Panc1 (cell line): ENCODE measurements around the gene SMAP1. TPM values are rescaled to one million over a fixed set of nuclear protein-coding genes. Genes with fewer than 3 reads are reported as not detected.

ENCODE experiments used
- ATAC-seq: fragments of 200-7000 bp; cut with Tn5 transposase; 2 replicates; pipeline ENCODE4 v1.9.1; 2020; ENCODE audit warnings: mild to moderate bottlenecking, moderate library complexity
- BruUV-seq: library from RNA; stranded (reverse); fragments of 400-500 nt; replicated peaks from 2 replicates; lab custom pipeline; 2021; lab: Mats Ljungman, UMichigan
- CTCF ChIA-PET: fragments of 300-600 bp; sonication (Branson Sonifier 250); formaldehyde crosslinking; loops from one replicate; lab custom pipeline; 2022; ENCODE audit warnings: antibody characterized with exemption; lab: Charles Lee
- POLR2A ChIA-PET: fragments of 300-600 bp; sonication (Branson Sonifier 250); formaldehyde crosslinking; loops from one replicate; lab custom pipeline; 2022; ENCODE audit warnings: antibody characterized with exemption; lab: Charles Lee
- DNase-seq: peaks from one replicate; pipeline ENCODE4 v3.0.0-alpha.2; 2010; ENCODE audit warnings: low read depth, low spot score
- H3K27ac ChIP-seq: 2 replicates; pipeline ENCODE4 v1.5.1; 2011; ENCODE audit warnings: mild to moderate bottlenecking, low read length, inconsistent platforms
- H3K27me3 ChIP-seq: fragments of 200-500 bp; sonication (Bioruptor generic); 2 replicates; pipeline ENCODE4 v1.6.0; 2014; ENCODE audit warnings: low read length, inconsistent platforms; ENCODE audit not compliant: control insufficient read depth, insufficient read depth
- H3K36me3 ChIP-seq: fragments of 200-500 bp; sonication (Bioruptor generic); 2 replicates; pipeline ENCODE4 v1.5.1; 2014; ENCODE audit warnings: inconsistent platforms, mild to moderate bottlenecking, low read length, moderate library complexity; ENCODE audit not compliant: control insufficient read depth, insufficient read depth
- H3K4me1 ChIP-seq: 2 replicates; pipeline ENCODE4 v1.5.1; 2011; ENCODE audit warnings: inconsistent platforms, mild to moderate bottlenecking, low read length, moderate library complexity; ENCODE audit not compliant: control insufficient read depth, insufficient read depth
- H3K4me3 ChIP-seq, 2 experiments: 2 replicates each; pipeline ENCODE4 v1.5.1; 2011 to 2012; ENCODE audit warnings: low read depth in 2 of 2, low read length in 2 of 2, mild to moderate bottlenecking in 2 of 2, inconsistent platforms in 1 of 2, moderate library complexity in 1 of 2
- H3K9me3 ChIP-seq: fragments of 200-500 bp; sonication (Bioruptor generic); 2 replicates; pipeline ENCODE4 v1.5.1; 2014; ENCODE audit warnings: low read depth, mild to moderate bottlenecking, inconsistent platforms, low read length, moderate library complexity; ENCODE audit not compliant: control insufficient read depth, insufficient read depth
- CTCF ChIP-seq: fragments of 450-650 bp; IDR thresholded peaks from 2 replicates; pipeline ENCODE4 v1.5.1; 2017; ENCODE audit warnings: mild to moderate bottlenecking
- POLR2AphosphoS5 ChIP-seq: IDR thresholded peaks from 2 replicates; pipeline ENCODE4 v1.6.1; 2012; ENCODE audit warnings: mild to moderate bottlenecking, low read depth, low read length, moderate library complexity
- REST ChIP-seq, 2 experiments: IDR thresholded peaks; 2 replicates each; pipeline ENCODE4 v1.6.1; 2011 to 2012; ENCODE audit warnings: low read depth in 2 of 2, control low read depth in 1 of 2, low read length in 1 of 2, mild to moderate bottlenecking in 1 of 2, moderate library complexity in 1 of 2; ENCODE audit not compliant: insufficient read depth in 1 of 2
- SIN3A ChIP-seq: IDR thresholded peaks from 2 replicates; pipeline ENCODE4 v1.6.1; 2012; ENCODE audit warnings: low read depth, mild to moderate bottlenecking, low read length, moderate library complexity, borderline replicate concordance; ENCODE audit not compliant: insufficient read depth
- TCF7L2 ChIP-seq: IDR thresholded peaks from 2 replicates; pipeline ENCODE4 v1.6.1; 2011; ENCODE audit warnings: mild to moderate bottlenecking, low read depth, low read length, inconsistent platforms
- in situ Hi-C: cut with HindIII; loops from 2 replicates; pipeline ENCODE4 v1.10.0; 2016; ENCODE audit warnings: low sequenced_read_pairs, low pct_unique_long_range_greater_than_20kb
- intact Hi-C: fragments of 100-400 bp; cut with micrococcal nuclease; formaldehyde crosslinking; loops from one replicate; pipeline ENCODE4 v1.10.0; 2022; ENCODE audit not compliant: unreplicated experiment
- total RNA-seq: library from RNA; stranded (reverse); gene quantifications from one replicate; pipeline ENCODE4 v1.2.1, GENCODE V29; 2021; ENCODE audit not compliant: unreplicated experiment

Gene SMAP1
- total RNA-seq, 1 experiment from 2014 or later = 41.9 TPM

- no TSS peak for BruUV-seq
- ChIA-PET CTCF (no interaction called here), POLR2A (no interaction called here)
- no peaks in the 10 kb centered on the region for H3K36me3 ChIP-seq
- no peaks in the 10 kb centered on the region for H3K27me3 ChIP-seq
- ATAC-seq = no peak
- intact Hi-C loops = no loop called here
- H3K4me1 ChIP-seq = no peaks in the 10 kb centered on the region
- TF ChIP-seq TCF7L2 (no peak), CTCF (no peak), SIN3A (no peak), POLR2AphosphoS5 (no peak), REST (IDR thresholded peaks at IDR 0.05; ENCODE audit: insufficient read depth in 1 of 2, low read depth in 2 of 2, low read length in 1 of 2) (no peak)
- H3K9me3 ChIP-seq = no peaks in the 10 kb centered on the region
- no peak for DNase-seq
- H3K4me3 ChIP-seq = no peak overlapping the region
- in situ Hi-C loops = no loop called here
- no peak overlapping the region for H3K27ac ChIP-seq
Measured at GRCh38 chr6:70734381-70734780, 66.7 kb downstream of the SMAP1 start.

- in situ Hi-C loops (no loop called here), intact Hi-C loops (no loop called here)
- ChIA-PET CTCF (no interaction called here), POLR2A (no interaction called here)
- H3K9me3 ChIP-seq = no peaks in the 10 kb centered on the region
- ATAC-seq = no peak
- H3K36me3 ChIP-seq = no peaks in the 10 kb centered on the region
- no peak overlapping the region for H3K4me3 ChIP-seq
- H3K27me3 ChIP-seq = no peaks in the 10 kb centered on the region
- no peak for DNase-seq
- no peak for TF ChIP-seq SIN3A
- no peak for TF ChIP-seq REST (IDR thresholded peaks at IDR 0.05; ENCODE audit: insufficient read depth in 1 of 2, low read depth in 2 of 2, low read length in 1 of 2)
- TF ChIP-seq CTCF = no peak
- TF ChIP-seq POLR2AphosphoS5 = no peak
- TF ChIP-seq TCF7L2 = no peak
- H3K4me1 ChIP-seq = no peaks in the 10 kb centered on the region
- no peak overlapping the region for H3K27ac ChIP-seq
- BruUV-seq = no TSS peak
Measured at GRCh38 chr6:70734979-70735378, 67.3 kb downstream of the SMAP1 start.
